ENCODE results near the gene PEPD.

The PEPD gene

GRCh38 chr19:33430674-33431277, 90.8 kb downstream of the PEPD start:
- TF ChIP-seq CTCF (IDR thresholded peaks at IDR 0.05) = peak; percentile 89
- no peaks in the 10 kb centered on the region for H3K9me3 Mint-ChIP-seq
- peaks cover 28% of the 10 kb centered on the region for H3K27me3 Mint-ChIP-seq (ENCODE audit: low read depth, poor library complexity)
- no peak overlapping the region for H3K4me3 Mint-ChIP-seq
- peaks cover 52% of the 10 kb centered on the region for H3K4me1 Mint-ChIP-seq
- no peaks in the 10 kb centered on the region for H3K36me3 Mint-ChIP-seq (ENCODE audit: low read depth)
- H3K27ac Mint-ChIP-seq = no peak overlapping the region
- peak; percentile 84 for DNase-seq

- H3K9me3 Mint-ChIP-seq = no peaks in the 10 kb centered on the region
- H3K27me3 Mint-ChIP-seq (ENCODE audit: low read depth, poor library complexity) = peaks cover 27% of the 10 kb centered on the region
- no peak overlapping the region for H3K4me3 Mint-ChIP-seq
- H3K27ac Mint-ChIP-seq = no peak overlapping the region
- peaks cover 52% of the 10 kb centered on the region for H3K4me1 Mint-ChIP-seq
- H3K36me3 Mint-ChIP-seq (ENCODE audit: low read depth) = no peaks in the 10 kb centered on the region
- no peak for DNase-seq
- no peak for TF ChIP-seq CTCF (IDR thresholded peaks at IDR 0.05)
These were observed 91.5 kb downstream of the PEPD start for GRCh38 chr19:33429891-33430673.

- no peak overlapping the region for H3K27ac Mint-ChIP-seq
- peaks cover 35% of the 10 kb centered on the region for H3K27me3 Mint-ChIP-seq (ENCODE audit: low read depth, poor library complexity)
- H3K36me3 Mint-ChIP-seq (ENCODE audit: low read depth) = peaks cover 6% of the 10 kb centered on the region
- TF ChIP-seq CTCF (IDR thresholded peaks at IDR 0.05) = no peak
- no peaks in the 10 kb centered on the region for H3K9me3 Mint-ChIP-seq
- H3K4me1 Mint-ChIP-seq = peaks cover 50% of the 10 kb centered on the region
- no peak overlapping the region for H3K4me3 Mint-ChIP-seq
- DNase-seq = no peak
These were observed 92.9 kb downstream of the PEPD start for GRCh38 chr19:33428627-33429125.

GRCh38 chr19:33427801-33428626, 93.6 kb downstream of the PEPD start:
- DNase-seq = no peak
- TF ChIP-seq CTCF (IDR thresholded peaks at IDR 0.05) = no peak
- Mint-ChIP-seq H3K27ac (no peak overlapping the region), H3K4me3 (no peak overlapping the region), H3K36me3 (ENCODE audit: low read depth) (peaks cover 6% of the 10 kb centered on the region), H3K9me3 (no peaks in the 10 kb centered on the region), H3K27me3 (ENCODE audit: low read depth, poor library complexity) (peaks cover 31% of the 10 kb centered on the region), H3K4me1 (peaks cover 50% of the 10 kb centered on the region)

- Mint-ChIP-seq H3K27ac (no peak overlapping the region), H3K36me3 (ENCODE audit: low read depth) (peaks cover 6% of the 10 kb centered on the region), H3K4me3 (no peak overlapping the region), H3K27me3 (ENCODE audit: low read depth, poor library complexity) (peaks cover 27% of the 10 kb centered on the region), H3K9me3 (no peaks in the 10 kb centered on the region), H3K4me1 (peaks cover 43% of the 10 kb centered on the region)
- TF ChIP-seq CTCF (IDR thresholded peaks at IDR 0.05) = no peak
- peak; percentile 54 for DNase-seq
These were observed 94.8 kb downstream of the PEPD start for GRCh38 chr19:33426621-33427361.

All from nephron progenitor cell (in vitro differentiated cells).